Epithelial cell of umbilical artery (primary cell): Measurements from ENCODE around the gene OR5K2. TPM values are rescaled to one million over a fixed set of nuclear protein-coding genes. Genes with fewer than 3 reads are reported as not detected.

ENCODE experiments used
- total RNA-seq: library from RNA; depleted of rRNA; stranded (reverse); fragments of >200 nt; gene quantifications from 2 replicates; pipeline ENCODE4 v1.2.3, GENCODE V29; 2014

OR5K2 gene
- total RNA-seq = not detected in 2 replicates

GRCh38 chr3:98497381-98497780, at the start of gene OR5K2:
Gene OR5K2 (plus strand): TSS chr3:98497681. CDS start chr3:98497681, 0 bp downstream.

DNA sequence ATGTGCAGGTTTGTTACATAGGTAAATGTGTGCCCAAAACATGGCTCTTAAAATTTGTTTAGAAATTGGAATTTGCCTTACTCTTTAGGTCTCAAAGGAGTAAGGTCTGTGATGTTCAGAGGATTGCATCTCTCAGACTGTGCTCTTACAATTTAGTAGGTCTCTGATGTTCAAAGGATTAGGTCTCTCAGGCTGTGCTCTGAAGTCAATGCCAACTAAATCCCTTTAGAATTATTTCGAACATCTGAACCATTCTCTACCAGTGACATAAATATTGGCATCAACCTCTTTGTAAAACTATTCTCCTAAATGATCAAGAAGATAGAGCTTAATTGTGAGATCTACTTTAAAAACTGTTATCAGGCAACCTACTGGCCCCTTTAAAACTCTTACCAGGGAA, 34.6 kb upstream of the OR5K2 start, which contains the start of gene OR5K1:
Gene OR5K1, plus strand, starts transcription at position 301 of the 400 bp plus-strand sequence. CDS start 6,376 bp downstream, outside the sequence.

GRCh38 chr3:98522544-98523281, 25.2 kb downstream of the OR5K2 start, which contains the start of gene CLDND1:
Gene CLDND1 (minus strand): TSS chr3:98522902. CDS start chr3:98521424, 1,478 bp downstream.

DNA sequence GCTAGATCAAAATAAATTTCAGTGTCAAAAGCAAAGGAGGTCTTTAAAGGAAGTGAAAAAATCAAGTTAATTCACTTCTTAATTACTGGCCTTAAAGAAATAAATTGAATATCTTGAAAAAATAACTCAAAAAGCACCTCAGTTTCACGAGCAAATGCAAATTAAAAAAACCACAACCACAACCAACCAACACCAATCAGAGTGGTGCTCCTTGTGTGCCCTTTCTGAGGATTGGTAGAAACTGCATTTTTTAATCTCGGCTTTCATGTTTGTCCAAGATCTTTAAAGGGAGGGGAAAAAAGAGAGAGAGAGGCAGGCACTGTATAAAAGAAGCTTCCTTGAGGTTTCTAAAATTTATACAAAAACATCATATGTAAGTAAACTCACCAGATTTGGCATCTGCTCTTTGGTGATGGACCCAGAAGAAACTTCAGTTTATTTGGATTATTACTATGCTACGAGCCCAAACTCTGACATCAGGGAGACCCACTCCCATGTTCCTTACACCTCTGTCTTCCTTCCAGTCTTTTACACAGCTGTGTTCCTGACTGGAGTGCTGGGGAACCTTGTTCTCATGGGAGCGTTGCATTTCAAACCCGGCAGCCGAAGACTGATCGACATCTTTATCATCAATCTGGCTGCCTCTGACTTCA, 34.3 kb downstream of the OR5K2 start, which contains the start of gene GPR15:
Gene GPR15, plus strand, starts transcription at position 357 of the 653 bp plus-strand sequence. Its CDS starts 56 bp downstream, at position 413.

Other genes with a start within 250 kb of the OR5K2 start
- gene OR5H6, start 233.4 kb upstream of the OR5K2 start, total RNA-seq = not detected in 2 replicates
- gene OR5H2, start 215.2 kb upstream of the OR5K2 start, total RNA-seq = not detected in 2 replicates
- not detected in 2 replicates for gene OR5K4, start 143.8 kb upstream of the OR5K2 start, total RNA-seq
- not detected in 2 replicates for gene OR5K3, start 107.0 kb upstream of the OR5K2 start, total RNA-seq
- gene OR5K1, start 34.5 kb upstream of the OR5K2 start, total RNA-seq = not detected in 2 replicates
- gene CLDND1, start 25.2 kb downstream of the OR5K2 start, total RNA-seq = 151 and 176 TPM in 2 replicates
- not detected in 2 replicates for gene GPR15, start 34.3 kb downstream of the OR5K2 start, total RNA-seq
- 30.5 and 35.0 TPM in 2 replicates for gene CPOX, start 95.9 kb downstream of the OR5K2 start, total RNA-seq